SK-N-SH (cell line): ENCODE measurements around the gene IFNA1.

ENCODE experiments used
- CTCF ChIP-seq: fragments of 200-600 bp; sonication (generic); IDR thresholded peaks from 2 replicates; pipeline ENCODE4 v1.6.1; 2017; ENCODE audit warnings: antibody characterized with exemption, mild to moderate bottlenecking, moderate library complexity
- EP300 ChIP-seq, 2 experiments: IDR thresholded peaks; 2 replicates each; pipeline versions ENCODE4 v1.4.0 to v1.6.1; 2012; ENCODE audit warnings: borderline replicate concordance in 1 of 2, low read depth in 1 of 2, low read length in 1 of 2
- EZH2phosphoT487 ChIP-seq: fragments of 200-600 bp; sonication (generic); IDR thresholded peaks from 2 replicates; pipeline ENCODE4 v1.6.1; 2017; ENCODE audit warnings: low read depth, mixed run types, mild to moderate bottlenecking, antibody characterized with exemption, moderate library complexity, borderline replicate concordance
- FOXM1 ChIP-seq: IDR thresholded peaks from 2 replicates; pipeline ENCODE4 v1.4.0; 2012; ENCODE audit warnings: low read depth, mild to moderate bottlenecking
- GABPA ChIP-seq: IDR thresholded peaks from 2 replicates; pipeline ENCODE4 v1.4.0; 2012; ENCODE audit warnings: low read depth, mild to moderate bottlenecking
- MAX ChIP-seq: IDR thresholded peaks from 2 replicates; pipeline ENCODE4 v1.4.0; 2012; ENCODE audit warnings: low read depth
- POLR2AphosphoS5 ChIP-seq: IDR thresholded peaks from 2 replicates; pipeline ENCODE4 v1.6.1; 2012; ENCODE audit warnings: low read depth, low read length
- RAD21 ChIP-seq: IDR thresholded peaks from 2 replicates; pipeline ENCODE4 v1.6.1; 2012; ENCODE audit warnings: mild to moderate bottlenecking, low read length
- REST ChIP-seq: IDR thresholded peaks from 2 replicates; pipeline ENCODE4 v1.6.1; 2012; ENCODE audit warnings: mild to moderate bottlenecking, low read depth, low read length, moderate library complexity
- TAF1 ChIP-seq: IDR thresholded peaks from 2 replicates; pipeline ENCODE4 v1.6.1; 2012; ENCODE audit warnings: low read depth, mild to moderate bottlenecking, low read length, moderate library complexity, borderline replicate concordance
- TCF12 ChIP-seq: IDR thresholded peaks from 2 replicates; pipeline ENCODE4 v1.4.0; 2012
- USF2 ChIP-seq: fragments of 150-350 bp; IDR thresholded peaks from 2 replicates; pipeline ENCODE4 v1.6.1; 2017; ENCODE audit warnings: antibody characterized with exemption, low read length, low read depth, borderline replicate concordance
- TF ChIP-seq, protein P1 (sequence below): IDR thresholded peaks from 2 replicates; pipeline ENCODE4 v1.4.0; 2012; ENCODE audit warnings: low read depth, borderline replicate concordance
- TF ChIP-seq, protein P2 (sequence below): IDR thresholded peaks from 2 replicates; pipeline ENCODE4 v1.4.0; 2012; ENCODE audit warnings: low read depth, borderline replicate concordance

GRCh38 chr9:21428235-21428634 is 12.0 kb upstream of the IFNA1 start:
- TF ChIP-seq, protein P1, sequence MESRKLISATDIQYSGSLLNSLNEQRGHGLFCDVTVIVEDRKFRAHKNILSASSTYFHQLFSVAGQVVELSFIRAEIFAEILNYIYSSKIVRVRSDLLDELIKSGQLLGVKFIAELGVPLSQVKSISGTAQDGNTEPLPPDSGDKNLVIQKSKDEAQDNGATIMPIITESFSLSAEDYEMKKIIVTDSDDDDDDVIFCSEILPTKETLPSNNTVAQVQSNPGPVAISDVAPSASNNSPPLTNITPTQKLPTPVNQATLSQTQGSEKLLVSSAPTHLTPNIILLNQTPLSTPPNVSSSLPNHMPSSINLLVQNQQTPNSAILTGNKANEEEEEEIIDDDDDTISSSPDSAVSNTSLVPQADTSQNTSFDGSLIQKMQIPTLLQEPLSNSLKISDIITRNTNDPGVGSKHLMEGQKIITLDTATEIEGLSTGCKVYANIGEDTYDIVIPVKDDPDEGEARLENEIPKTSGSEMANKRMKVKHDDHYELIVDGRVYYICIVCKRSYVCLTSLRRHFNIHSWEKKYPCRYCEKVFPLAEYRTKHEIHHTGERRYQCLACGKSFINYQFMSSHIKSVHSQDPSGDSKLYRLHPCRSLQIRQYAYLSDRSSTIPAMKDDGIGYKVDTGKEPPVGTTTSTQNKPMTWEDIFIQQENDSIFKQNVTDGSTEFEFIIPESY, result no peak
- TF ChIP-seq EP300 (IDR thresholded peaks at IDR 0.05; ENCODE audit: borderline replicate concordance in 1 of 2, low read depth in 1 of 2, low read length in 1 of 2), result no peak
- TF ChIP-seq GABPA, result no peak
- no peak for TF ChIP-seq CTCF
- TF ChIP-seq FOXM1, result no peak
- TF ChIP-seq POLR2AphosphoS5, result no peak
- no peak for TF ChIP-seq RAD21
- no peak for TF ChIP-seq REST
- TF ChIP-seq TCF12, result no peak
- no peak for TF ChIP-seq MAX
- TF ChIP-seq EZH2phosphoT487, result no peak
- TF ChIP-seq, protein P2, sequence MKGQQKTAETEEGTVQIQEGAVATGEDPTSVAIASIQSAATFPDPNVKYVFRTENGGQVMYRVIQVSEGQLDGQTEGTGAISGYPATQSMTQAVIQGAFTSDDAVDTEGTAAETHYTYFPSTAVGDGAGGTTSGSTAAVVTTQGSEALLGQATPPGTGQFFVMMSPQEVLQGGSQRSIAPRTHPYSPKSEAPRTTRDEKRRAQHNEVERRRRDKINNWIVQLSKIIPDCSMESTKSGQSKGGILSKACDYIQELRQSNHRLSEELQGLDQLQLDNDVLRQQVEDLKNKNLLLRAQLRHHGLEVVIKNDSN, result no peak
- TF ChIP-seq USF2, result no peak
- TF ChIP-seq TAF1, result no peak
